Measurements from ENCODE around the gene ASPHD2. TPM values are rescaled to one million over a fixed set of nuclear protein-coding genes. Genes with fewer than 3 reads are reported as not detected.

The ASPHD2 gene
- total RNA-seq, 1 donor from 2014 or later, result 4.9 TPM

DNA sequence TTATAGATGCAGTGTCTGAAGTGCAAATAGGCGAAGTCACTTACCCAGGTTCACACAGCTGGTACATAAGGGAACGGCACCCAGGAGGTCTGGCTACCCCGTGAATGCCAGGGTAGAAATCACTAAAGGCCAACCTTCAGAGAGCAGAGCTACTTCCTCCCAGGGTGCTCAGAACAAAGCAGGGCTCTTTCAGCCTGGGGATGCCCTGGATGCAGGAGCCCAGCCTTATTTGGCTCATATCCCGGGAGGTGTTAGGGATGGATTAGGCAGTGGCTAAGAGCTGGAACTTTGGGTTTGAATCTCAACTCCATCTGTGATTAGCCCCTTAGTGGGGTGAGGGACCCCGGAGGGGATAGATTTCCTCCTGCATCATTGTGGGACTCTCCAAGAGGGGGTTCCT is 33.1 kb upstream of the ASPHD2 start:
- no peak for DNase-seq (ENCODE audit: low read depth, low spot score)
- Mint-ChIP-seq H3K9me3 (no peaks in the 10 kb centered on the region), H3K4me3 (no peak overlapping the region), H3K36me3 (ENCODE audit: low read depth) (no peaks in the 10 kb centered on the region), H3K27me3 (ENCODE audit: low read depth) (no peaks in the 10 kb centered on the region), H3K27ac (ENCODE audit: unreplicated experiment) (no peak overlapping the region), H3K4me1 (peaks cover 18% of the 10 kb centered on the region)
- TF ChIP-seq, protein P1, sequence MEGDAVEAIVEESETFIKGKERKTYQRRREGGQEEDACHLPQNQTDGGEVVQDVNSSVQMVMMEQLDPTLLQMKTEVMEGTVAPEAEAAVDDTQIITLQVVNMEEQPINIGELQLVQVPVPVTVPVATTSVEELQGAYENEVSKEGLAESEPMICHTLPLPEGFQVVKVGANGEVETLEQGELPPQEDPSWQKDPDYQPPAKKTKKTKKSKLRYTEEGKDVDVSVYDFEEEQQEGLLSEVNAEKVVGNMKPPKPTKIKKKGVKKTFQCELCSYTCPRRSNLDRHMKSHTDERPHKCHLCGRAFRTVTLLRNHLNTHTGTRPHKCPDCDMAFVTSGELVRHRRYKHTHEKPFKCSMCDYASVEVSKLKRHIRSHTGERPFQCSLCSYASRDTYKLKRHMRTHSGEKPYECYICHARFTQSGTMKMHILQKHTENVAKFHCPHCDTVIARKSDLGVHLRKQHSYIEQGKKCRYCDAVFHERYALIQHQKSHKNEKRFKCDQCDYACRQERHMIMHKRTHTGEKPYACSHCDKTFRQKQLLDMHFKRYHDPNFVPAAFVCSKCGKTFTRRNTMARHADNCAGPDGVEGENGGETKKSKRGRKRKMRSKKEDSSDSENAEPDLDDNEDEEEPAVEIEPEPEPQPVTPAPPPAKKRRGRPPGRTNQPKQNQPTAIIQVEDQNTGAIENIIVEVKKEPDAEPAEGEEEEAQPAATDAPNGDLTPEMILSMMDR (conservative IDR thresholded peaks at IDR 0.05), result no peak

GRCh38 chr22:26398741-26399153 is 30.3 kb upstream of the ASPHD2 start:
- DNase-seq (ENCODE audit: low read depth, low spot score), result peak; percentile 35
- Mint-ChIP-seq H3K36me3 (ENCODE audit: low read depth) (no peaks in the 10 kb centered on the region), H3K9me3 (no peaks in the 10 kb centered on the region), H3K27me3 (ENCODE audit: low read depth) (peaks cover 9% of the 10 kb centered on the region), H3K27ac (ENCODE audit: unreplicated experiment) (no peak overlapping the region), H3K4me1 (peaks cover 10% of the 10 kb centered on the region), H3K4me3 (no peak overlapping the region)
- TF ChIP-seq, protein P1 (conservative IDR thresholded peaks at IDR 0.05), result peak; percentile 66

DNA sequence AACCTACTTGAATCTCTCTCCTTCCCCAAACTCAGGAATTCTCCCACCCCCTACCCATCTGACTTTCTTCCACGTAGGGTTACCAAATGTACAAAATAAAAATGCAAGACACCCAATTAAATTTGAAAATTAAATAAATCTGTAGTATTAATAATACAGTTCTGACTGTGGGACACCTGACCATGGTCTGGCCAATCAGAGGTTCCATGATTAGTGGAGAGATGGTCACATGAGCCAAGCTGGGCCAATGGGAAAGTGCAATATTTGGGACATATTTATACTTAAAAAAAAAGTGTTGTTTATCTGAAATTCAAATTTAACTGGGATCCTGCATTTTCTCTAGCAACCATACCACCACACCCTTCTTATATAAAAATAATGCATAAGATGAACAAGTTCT is 29.8 kb upstream of the ASPHD2 start:
- Mint-ChIP-seq H3K4me3 (no peak overlapping the region), H3K9me3 (no peaks in the 10 kb centered on the region), H3K27ac (ENCODE audit: unreplicated experiment) (no peak overlapping the region), H3K27me3 (ENCODE audit: low read depth) (peaks cover 12% of the 10 kb centered on the region), H3K4me1 (peaks cover 10% of the 10 kb centered on the region), H3K36me3 (ENCODE audit: low read depth) (no peaks in the 10 kb centered on the region)
- TF ChIP-seq, protein P1 (conservative IDR thresholded peaks at IDR 0.05), result no peak
- DNase-seq (ENCODE audit: low read depth, low spot score), result no peak

GRCh38 chr22:26401726-26402125 is 27.3 kb upstream of the ASPHD2 start:
- Mint-ChIP-seq H3K27ac (ENCODE audit: unreplicated experiment) (no peak overlapping the region), H3K36me3 (ENCODE audit: low read depth) (no peaks in the 10 kb centered on the region), H3K9me3 (no peaks in the 10 kb centered on the region), H3K27me3 (ENCODE audit: low read depth) (peaks cover 18% of the 10 kb centered on the region), H3K4me1 (peaks cover 9% of the 10 kb centered on the region), H3K4me3 (no peak overlapping the region)
- TF ChIP-seq, protein P1 (conservative IDR thresholded peaks at IDR 0.05), result no peak
- DNase-seq (ENCODE audit: low read depth, low spot score), result no peak

GRCh38 chr22:26404851-26405421 is 24.1 kb upstream of the ASPHD2 start:
- H3K4me1 Mint-ChIP-seq, result peaks cover 13% of the 10 kb centered on the region
- peaks cover 28% of the 10 kb centered on the region for H3K27me3 Mint-ChIP-seq (ENCODE audit: low read depth)
- no peak overlapping the region for H3K27ac Mint-ChIP-seq (ENCODE audit: unreplicated experiment)
- H3K36me3 Mint-ChIP-seq (ENCODE audit: low read depth), result no peaks in the 10 kb centered on the region
- H3K4me3 Mint-ChIP-seq, result no peak overlapping the region
- no peaks in the 10 kb centered on the region for H3K9me3 Mint-ChIP-seq
- no peak for DNase-seq (ENCODE audit: low read depth, low spot score)
- TF ChIP-seq, protein P1 (conservative IDR thresholded peaks at IDR 0.05), result no peak
